ENCODE measurements around the gene GRIN3B.

Gene GRIN3B

DNA sequence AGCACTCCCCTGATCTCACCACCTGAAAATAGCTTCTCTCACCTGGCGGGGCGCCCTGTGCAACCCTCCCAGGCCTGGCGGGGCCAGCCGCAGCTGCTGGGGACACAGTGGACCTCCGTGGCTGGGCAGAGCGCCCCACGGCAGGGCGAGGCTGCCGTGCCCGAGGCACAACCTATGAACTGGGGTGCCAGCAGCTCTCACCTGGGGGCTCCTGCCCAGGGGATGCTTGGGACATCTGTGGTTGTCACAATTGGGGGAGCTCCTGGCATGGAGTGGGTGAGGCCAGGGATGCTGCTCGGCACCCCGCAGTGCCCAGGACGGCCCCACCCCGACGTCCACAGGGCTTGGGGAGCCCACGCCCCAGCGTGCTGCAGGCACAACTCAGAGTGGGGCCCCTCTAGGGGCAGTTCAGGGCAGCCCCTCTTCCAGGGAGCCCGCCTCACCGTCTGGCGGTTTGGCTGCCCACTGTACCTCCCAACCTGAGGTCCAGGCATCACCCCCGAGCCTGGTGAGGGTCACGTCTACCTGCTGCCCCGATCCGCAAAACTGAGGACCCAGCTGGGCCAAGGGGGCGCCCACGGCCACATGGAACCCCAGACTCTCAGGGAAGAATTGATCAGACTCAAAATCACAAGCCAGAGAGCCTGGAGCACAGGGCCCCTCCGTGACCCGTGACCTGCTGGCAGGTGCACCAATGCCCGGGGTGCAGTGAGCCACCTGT lies 15.0 kb downstream of the GRIN3B start:
- peaks cover 17% of the 10 kb centered on the region for H3K4me1 ChIP-seq (ENCODE audit: low read depth, poor library complexity, severe bottlenecking)
- peaks cover 55% of the 10 kb centered on the region for H3K79me2 ChIP-seq (ENCODE audit: insufficient read depth, low read depth)
- TF ChIP-seq CTCF (conservative IDR thresholded peaks at IDR 0.05; ENCODE audit: low read depth, low read length): no peak
- H3K9ac ChIP-seq: no peak overlapping the region
- peaks cover 14% of the 10 kb centered on the region for H4K20me1 ChIP-seq (ENCODE audit: insufficient read depth)
- no peak overlapping the region for H3K4me2 ChIP-seq
- H3K4me3 ChIP-seq (IDR thresholded peaks at IDR 0.05; ENCODE audit: insufficient read depth, low read depth, low read length): no peak overlapping the region
- no peaks in the 10 kb centered on the region for H3K27me3 ChIP-seq (ENCODE audit: insufficient read depth, low read depth)
- H3K27ac ChIP-seq: no peak overlapping the region
- no peak overlapping the region for H2AFZ ChIP-seq (ENCODE audit: low read depth)
- no peaks in the 10 kb centered on the region for H3K36me3 ChIP-seq (ENCODE audit: insufficient read depth)

- Histone ChIP-seq H2AFZ (ENCODE audit: low read depth) (no peak overlapping the region), H3K36me3 (ENCODE audit: insufficient read depth) (no peaks in the 10 kb centered on the region), H3K4me2 (no peak overlapping the region), H3K4me3 (IDR thresholded peaks at IDR 0.05; ENCODE audit: insufficient read depth, low read depth, low read length) (no peak overlapping the region), H3K27me3 (ENCODE audit: insufficient read depth, low read depth) (no peaks in the 10 kb centered on the region), H3K79me2 (ENCODE audit: insufficient read depth, low read depth) (peaks cover 60% of the 10 kb centered on the region), H4K20me1 (ENCODE audit: insufficient read depth) (peaks cover 14% of the 10 kb centered on the region), H3K4me1 (ENCODE audit: low read depth, poor library complexity, severe bottlenecking) (peaks cover 17% of the 10 kb centered on the region), H3K9ac (no peak overlapping the region), H3K27ac (no peak overlapping the region)
- no peak for TF ChIP-seq CTCF (conservative IDR thresholded peaks at IDR 0.05; ENCODE audit: low read depth, low read length)
Measured at GRCh38 chr19:1015782-1016646, 15.8 kb downstream of the GRIN3B start.

- no peak overlapping the region for H3K4me3 ChIP-seq (IDR thresholded peaks at IDR 0.05; ENCODE audit: insufficient read depth, low read depth, low read length)
- H3K9ac ChIP-seq: no peak overlapping the region
- H3K27me3 ChIP-seq (ENCODE audit: insufficient read depth, low read depth): no peaks in the 10 kb centered on the region
- peaks cover 14% of the 10 kb centered on the region for H4K20me1 ChIP-seq (ENCODE audit: insufficient read depth)
- no peak for TF ChIP-seq CTCF (conservative IDR thresholded peaks at IDR 0.05; ENCODE audit: low read depth, low read length)
- peaks cover 19% of the 10 kb centered on the region for H3K4me1 ChIP-seq (ENCODE audit: low read depth, poor library complexity, severe bottlenecking)
- H3K36me3 ChIP-seq (ENCODE audit: insufficient read depth): no peaks in the 10 kb centered on the region
- H3K79me2 ChIP-seq (ENCODE audit: insufficient read depth, low read depth): peaks cover 60% of the 10 kb centered on the region
- H3K4me2 ChIP-seq: no peak overlapping the region
- H2AFZ ChIP-seq (ENCODE audit: low read depth): no peak overlapping the region
- H3K27ac ChIP-seq: no peak overlapping the region
Measured at GRCh38 chr19:1016647-1017114, 16.5 kb downstream of the GRIN3B start.

DNA sequence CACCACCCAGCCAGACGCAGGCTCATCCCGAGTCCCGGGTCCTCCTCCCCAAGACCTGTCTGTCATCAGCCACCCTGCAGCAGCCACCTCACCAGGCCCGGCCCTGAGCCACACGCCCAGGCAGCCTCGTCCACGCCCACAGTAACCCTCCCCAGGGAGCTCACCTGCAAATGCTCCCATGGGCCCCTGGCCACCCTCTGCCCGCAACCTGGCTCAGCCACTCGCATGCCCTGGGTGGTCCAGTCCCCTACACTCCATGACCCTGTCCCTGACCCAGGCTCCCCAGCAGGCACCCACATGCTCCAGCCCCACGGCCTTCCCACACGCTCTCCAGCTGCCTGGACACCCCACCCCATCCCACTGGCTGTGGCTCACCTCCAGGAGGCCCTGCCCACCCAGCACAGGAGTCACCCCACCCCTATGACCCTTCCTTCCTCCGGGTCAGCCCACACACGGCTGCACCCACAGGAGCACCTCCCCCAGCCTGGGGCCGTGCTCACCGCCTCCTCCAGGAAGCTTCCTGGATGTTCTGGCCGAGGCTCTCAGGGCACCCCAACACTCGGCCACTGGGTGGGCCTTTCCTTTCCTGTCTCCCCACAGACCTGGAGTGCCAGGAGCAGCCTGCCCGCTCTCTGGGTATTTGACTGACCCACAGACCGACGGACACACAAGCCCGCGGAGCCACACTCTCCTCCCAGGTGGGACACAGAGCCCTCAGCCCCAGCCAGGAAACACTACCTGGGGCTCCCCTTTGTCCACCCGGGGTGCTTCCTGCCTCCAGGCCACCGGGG lies 17.1 kb downstream of the GRIN3B start:
- no peaks in the 10 kb centered on the region for H3K27me3 ChIP-seq (ENCODE audit: insufficient read depth, low read depth)
- H4K20me1 ChIP-seq (ENCODE audit: insufficient read depth): peaks cover 14% of the 10 kb centered on the region
- no peak overlapping the region for H3K27ac ChIP-seq
- H3K4me1 ChIP-seq (ENCODE audit: low read depth, poor library complexity, severe bottlenecking): peaks cover 22% of the 10 kb centered on the region
- H3K36me3 ChIP-seq (ENCODE audit: insufficient read depth): no peaks in the 10 kb centered on the region
- no peak overlapping the region for H2AFZ ChIP-seq (ENCODE audit: low read depth)
- no peak overlapping the region for H3K4me3 ChIP-seq (IDR thresholded peaks at IDR 0.05; ENCODE audit: insufficient read depth, low read depth, low read length)
- no peak overlapping the region for H3K4me2 ChIP-seq
- no peak overlapping the region for H3K9ac ChIP-seq
- H3K79me2 ChIP-seq (ENCODE audit: insufficient read depth, low read depth): peaks cover 60% of the 10 kb centered on the region
- no peak for TF ChIP-seq CTCF (conservative IDR thresholded peaks at IDR 0.05; ENCODE audit: low read depth, low read length)
